Osteoblast (primary cell): Measurements from ENCODE around the gene SUPV3L1. TPM values are rescaled to one million over a fixed set of nuclear protein-coding genes. Genes with fewer than 3 reads are reported as not detected.
"Not testable (repeated sequence)": the region's sequence is repeated elsewhere in the genome, so short reads cannot be mapped to it uniquely, and the experiment has no call there.

ENCODE experiments used
- DNase-seq: peaks from one replicate; pipeline ENCODE4 v3.0.0; 2011; ENCODE audit warnings: low spot score, mixed read lengths; ENCODE audit not compliant: insufficient read length; ENCODE audit errors: missing footprints
- H2AFZ ChIP-seq: 2 replicates; pipeline ENCODE4 v1.6.0; 2011; ENCODE audit warnings: mild to moderate bottlenecking, low read length
- H3K27ac ChIP-seq: 2 replicates; pipeline ENCODE4 v1.5.1; 2011; ENCODE audit warnings: mild to moderate bottlenecking, low read depth, low read length, moderate library complexity
- H3K27me3 ChIP-seq: 2 replicates; pipeline ENCODE4 v1.6.0; 2012; ENCODE audit warnings: mild to moderate bottlenecking, control low read depth, inconsistent platforms, low read length, moderate library complexity; ENCODE audit not compliant: insufficient read depth
- H3K36me3 ChIP-seq: 2 replicates; pipeline ENCODE4 v1.5.1; 2011; ENCODE audit warnings: mild to moderate bottlenecking, low read length, control low read depth, moderate library complexity; ENCODE audit not compliant: insufficient read depth
- H3K4me1 ChIP-seq: 2 replicates; pipeline ENCODE4 v1.5.1; 2011; ENCODE audit warnings: mild to moderate bottlenecking, low read length, control low read depth, moderate library complexity; ENCODE audit not compliant: insufficient read depth
- H3K4me2 ChIP-seq: 2 replicates; pipeline ENCODE4 v1.6.0; 2011; ENCODE audit warnings: mild to moderate bottlenecking, low read length; ENCODE audit not compliant: insufficient read depth
- H3K4me3 ChIP-seq: fragments of 200-600 bp; sonication (generic); 3 replicates; pipeline ENCODE4 v1.5.1; 2012; ENCODE audit warnings: mild to moderate bottlenecking, low read length, inconsistent platforms; ENCODE audit not compliant: insufficient read depth
- H3K79me2 ChIP-seq: 2 replicates; pipeline ENCODE4 v1.6.0; 2012; ENCODE audit warnings: mild to moderate bottlenecking, low read length, control low read depth, inconsistent platforms; ENCODE audit not compliant: insufficient read depth
- H3K9me3 ChIP-seq: 2 replicates; pipeline ENCODE4 v1.5.1; 2011; ENCODE audit warnings: low read depth, low read length, control low read depth
- H4K20me1 ChIP-seq: 2 replicates; pipeline ENCODE4 v1.6.0; 2012; ENCODE audit warnings: mild to moderate bottlenecking, low read length, control low read depth; ENCODE audit not compliant: insufficient read depth
- total RNA-seq: library from RNA; depleted of rRNA; stranded (reverse); fragments of >200 nt; gene quantifications from 2 replicates; pipeline ENCODE4 v1.2.3, GENCODE V29; 2012
- TF ChIP-seq, protein P1 (sequence below): IDR thresholded peaks from 2 replicates; pipeline ENCODE4 v1.5.1; 2011; ENCODE audit warnings: mild to moderate bottlenecking, low read depth, low read length, moderate library complexity; ENCODE audit errors: extremely low read depth

SUPV3L1 gene
- total RNA-seq, 1 donor = 34.7 TPM

DNA sequence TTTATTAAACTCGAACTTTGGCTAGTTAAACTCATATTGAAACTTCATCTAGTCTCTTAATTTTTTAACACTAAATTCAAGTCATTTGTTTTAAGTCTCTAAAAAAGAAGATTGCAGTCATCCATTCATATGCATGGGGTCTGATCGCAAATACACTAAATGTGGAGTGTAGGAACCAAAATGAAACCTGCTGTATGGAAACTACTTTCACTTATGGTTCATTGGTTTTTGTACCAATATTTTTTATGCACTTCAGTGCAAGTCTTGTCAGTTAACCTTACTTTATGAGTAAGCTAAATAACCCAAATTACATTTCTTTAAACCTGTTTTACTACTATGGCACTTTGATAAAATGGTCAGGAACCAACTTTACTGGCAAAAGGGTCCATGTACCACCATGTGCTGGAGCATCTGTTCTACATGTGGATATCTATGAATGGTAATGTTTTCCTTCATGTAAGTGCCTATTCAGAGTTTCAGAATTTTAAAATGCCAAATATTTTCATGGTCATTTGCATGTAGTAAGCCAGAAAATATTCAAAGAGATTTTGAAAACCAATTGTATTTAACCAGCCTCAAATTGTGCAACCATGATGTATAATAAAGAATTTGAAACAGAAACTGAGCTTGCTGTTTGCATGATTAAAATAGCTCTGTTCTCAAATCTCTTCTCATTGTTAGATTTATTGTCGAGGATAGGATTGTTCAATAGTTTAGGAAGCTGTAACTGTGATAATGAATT lies 7.6 kb upstream of the SUPV3L1 start:
- Histone ChIP-seq H4K20me1 (no peaks in the 10 kb centered on the region), H3K27ac (no peak overlapping the region), H3K9me3 (no peaks in the 10 kb centered on the region), H3K36me3 (peaks cover 21% of the 10 kb centered on the region), H3K27me3 (no peaks in the 10 kb centered on the region), H3K79me2 (peaks cover 2% of the 10 kb centered on the region), H3K4me1 (no peaks in the 10 kb centered on the region), H2AFZ (no peak overlapping the region), H3K4me2 (no peak overlapping the region), H3K4me3 (no peak overlapping the region)
- DNase-seq = no peak
- TF ChIP-seq, protein P1, sequence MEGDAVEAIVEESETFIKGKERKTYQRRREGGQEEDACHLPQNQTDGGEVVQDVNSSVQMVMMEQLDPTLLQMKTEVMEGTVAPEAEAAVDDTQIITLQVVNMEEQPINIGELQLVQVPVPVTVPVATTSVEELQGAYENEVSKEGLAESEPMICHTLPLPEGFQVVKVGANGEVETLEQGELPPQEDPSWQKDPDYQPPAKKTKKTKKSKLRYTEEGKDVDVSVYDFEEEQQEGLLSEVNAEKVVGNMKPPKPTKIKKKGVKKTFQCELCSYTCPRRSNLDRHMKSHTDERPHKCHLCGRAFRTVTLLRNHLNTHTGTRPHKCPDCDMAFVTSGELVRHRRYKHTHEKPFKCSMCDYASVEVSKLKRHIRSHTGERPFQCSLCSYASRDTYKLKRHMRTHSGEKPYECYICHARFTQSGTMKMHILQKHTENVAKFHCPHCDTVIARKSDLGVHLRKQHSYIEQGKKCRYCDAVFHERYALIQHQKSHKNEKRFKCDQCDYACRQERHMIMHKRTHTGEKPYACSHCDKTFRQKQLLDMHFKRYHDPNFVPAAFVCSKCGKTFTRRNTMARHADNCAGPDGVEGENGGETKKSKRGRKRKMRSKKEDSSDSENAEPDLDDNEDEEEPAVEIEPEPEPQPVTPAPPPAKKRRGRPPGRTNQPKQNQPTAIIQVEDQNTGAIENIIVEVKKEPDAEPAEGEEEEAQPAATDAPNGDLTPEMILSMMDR = no peak

DNA sequence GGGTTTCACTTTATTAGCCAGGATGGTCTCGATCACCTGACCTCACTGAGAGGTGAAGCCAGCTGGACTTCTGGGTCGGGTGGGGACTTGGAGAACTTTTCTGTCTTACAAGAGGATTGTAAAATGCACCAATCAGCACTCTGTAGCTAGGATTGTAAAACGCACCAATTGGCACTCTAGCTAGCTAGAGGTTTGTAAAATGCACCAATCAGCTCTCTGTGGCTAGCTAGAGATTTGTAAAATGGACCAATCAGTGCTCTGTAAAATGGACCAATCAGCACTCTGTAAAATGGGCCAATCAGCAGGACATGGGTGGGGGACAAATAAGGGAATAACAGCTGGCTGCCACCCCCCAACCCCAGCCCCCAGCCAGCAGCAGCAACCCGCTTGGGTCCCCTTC lies 4.7 kb upstream of the SUPV3L1 start:
- not testable (repeated sequence) for DNase-seq, H3K4me3 ChIP-seq, H3K27me3 ChIP-seq, H3K27ac ChIP-seq, H4K20me1 ChIP-seq, H3K36me3 ChIP-seq, H3K4me1 ChIP-seq, H2AFZ ChIP-seq, H3K79me2 ChIP-seq, H3K4me2 ChIP-seq, H3K9me3 ChIP-seq

DNA sequence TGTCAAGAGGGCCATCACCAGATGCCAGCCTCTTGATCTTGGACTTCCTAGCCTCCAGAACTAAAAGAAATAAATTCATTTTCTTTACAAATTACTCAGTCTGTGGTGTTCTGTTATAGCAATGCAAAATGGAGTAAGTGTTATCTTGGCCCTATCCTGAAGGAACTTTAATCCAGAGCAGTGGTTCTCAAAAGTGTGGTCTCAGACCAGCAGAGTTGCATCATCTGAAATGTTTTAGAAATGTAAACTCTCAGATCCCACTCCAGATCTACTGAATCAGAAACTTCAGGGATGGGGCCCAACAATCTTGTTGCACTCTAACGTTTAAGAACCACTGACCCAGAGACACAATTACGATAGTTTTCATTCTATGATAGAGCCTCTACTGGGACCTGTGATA lies 3.2 kb upstream of the SUPV3L1 start:
- H2AFZ ChIP-seq = no peak overlapping the region
- TF ChIP-seq, protein P1 = no peak
- no peak for DNase-seq

DNA sequence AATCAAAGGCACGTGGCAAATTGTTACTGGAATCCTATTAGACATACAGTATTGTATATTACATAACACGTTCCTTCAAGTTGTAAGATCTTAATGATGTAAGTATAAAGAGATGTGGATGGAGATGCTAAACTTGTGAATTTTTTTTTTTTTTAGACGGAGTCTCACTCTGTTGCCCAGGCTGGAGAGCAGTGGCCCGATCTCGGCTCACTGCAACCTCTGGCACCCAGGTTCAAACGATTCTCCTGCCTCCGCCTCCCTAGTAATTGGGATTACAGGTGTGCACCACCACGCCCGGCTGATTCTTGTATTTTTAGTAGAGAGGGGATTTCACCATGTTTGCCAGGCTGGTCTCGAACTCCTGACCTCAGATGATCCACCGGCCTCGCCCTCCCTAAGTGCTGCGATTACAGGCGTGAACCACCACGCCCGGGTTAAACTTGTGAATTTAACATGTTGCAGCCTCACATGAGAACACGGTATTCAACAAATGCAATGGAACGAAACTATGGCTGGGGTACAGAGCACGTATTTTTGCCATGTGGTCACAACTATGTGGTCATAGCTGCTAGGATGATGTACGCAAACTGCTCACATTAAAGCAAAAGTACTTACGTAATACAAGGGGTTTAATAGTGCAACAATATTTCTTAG lies 818 bp upstream of the SUPV3L1 start:
- Histone ChIP-seq H3K4me1 (peaks cover 19% of the 10 kb centered on the region), H3K79me2 (peaks cover 43% of the 10 kb centered on the region), H3K4me2 (peak overlapping the region; percentile 99), H2AFZ (peak overlapping the region; percentile 97), H4K20me1 (no peaks in the 10 kb centered on the region), H3K4me3 (peak overlapping the region; percentile 100), H3K9me3 (no peaks in the 10 kb centered on the region), H3K27ac (peak overlapping the region; percentile 100), H3K36me3 (no peaks in the 10 kb centered on the region), H3K27me3 (no peaks in the 10 kb centered on the region)
- TF ChIP-seq, protein P1 = no peak
- no peak for DNase-seq

More for the DNA sequence above, 3.2 kb upstream of the SUPV3L1 start:
- no peak overlapping the region for H3K4me2 ChIP-seq
- no peaks in the 10 kb centered on the region for H3K9me3 ChIP-seq
- H3K36me3 ChIP-seq = no peaks in the 10 kb centered on the region
- H3K27me3 ChIP-seq = no peaks in the 10 kb centered on the region
- H3K27ac ChIP-seq = no peak overlapping the region
- no peaks in the 10 kb centered on the region for H4K20me1 ChIP-seq
- H3K79me2 ChIP-seq = peaks cover 19% of the 10 kb centered on the region
- H3K4me1 ChIP-seq = peaks cover 19% of the 10 kb centered on the region
- H3K4me3 ChIP-seq = no peak overlapping the region
